Subcutaneous abdominal adipose tissue (tissue), 5 donors: ENCODE results near the gene HGS.
"Not testable (repeated sequence)": the region's sequence is repeated elsewhere in the genome, so short reads cannot be mapped to it uniquely, and the experiment has no call there.

ENCODE experiments used
- H3K27ac ChIP-seq: one replicate; pipeline ENCODE4 v1.7.0; 2013; ENCODE audit warnings: low read depth, mild to moderate bottlenecking, inconsistent platforms, low read length, moderate library complexity
- H3K27me3 ChIP-seq, 5 donors: one replicate each; pipeline ENCODE4 v1.7.0; 2013; ENCODE audit warnings: low read length in 5 of 5, inconsistent platforms in 1 of 5; ENCODE audit not compliant: control insufficient read depth in 5 of 5, insufficient read depth in 4 of 5
- H3K36me3 ChIP-seq, 5 donors: one replicate each; pipeline ENCODE4 v1.7.0; 2013; ENCODE audit warnings: low read length in 5 of 5; ENCODE audit not compliant: control insufficient read depth in 5 of 5, insufficient read depth in 5 of 5
- H3K4me1 ChIP-seq, 5 donors: one replicate each; pipeline ENCODE4 v1.7.0; 2013; ENCODE audit warnings: low read length in 5 of 5, mild to moderate bottlenecking in 3 of 5, moderate library complexity in 1 of 5; ENCODE audit not compliant: control insufficient read depth in 5 of 5, insufficient read depth in 5 of 5
- H3K4me3 ChIP-seq, 5 donors: one replicate each; pipeline ENCODE4 v1.7.0; 2013; ENCODE audit warnings: low read length in 5 of 5, low read depth in 1 of 5
- H3K9ac ChIP-seq, 5 donors: one replicate each; pipeline ENCODE4 v1.7.0; 2013; ENCODE audit warnings: low read length in 5 of 5, mild to moderate bottlenecking in 4 of 5, moderate library complexity in 3 of 5
- H3K9me3 ChIP-seq, 5 donors: one replicate each; pipeline ENCODE4 v1.7.0; 2013; ENCODE audit warnings: low read length in 5 of 5; ENCODE audit not compliant: control insufficient read depth in 5 of 5
- donor health status: healthy.
- donor health status: healthy.
- donor health status: healthy.
- donor health status: healthy.
- donor health status: healthy.

The HGS gene

GRCh38 chr17:81727324-81728031, 43.7 kb downstream of the HGS start:
- Histone ChIP-seq H3K9ac (no peak overlapping the region), H3K4me1 (peaks cover 2 to 26% (median 17%) of the 10 kb centered on the region in 5 donors), H3K4me3 (no peak overlapping the region), H3K36me3 (no peaks in the 10 kb centered on the region), H3K27ac (no peak overlapping the region), H3K27me3 (peaks cover 0 to 4% (median 0%) of the 10 kb centered on the region in 5 donors), H3K9me3 (no peaks in the 10 kb centered on the region)

GRCh38 chr17:81733507-81734404, 49.9 kb downstream of the HGS start:
- Histone ChIP-seq H3K4me3 (no peak overlapping the region), H3K9ac (no peak overlapping the region), H3K27me3 (peaks cover 4 to 16% (median 11%) of the 10 kb centered on the region in 5 donors), H3K9me3 (no peaks in the 10 kb centered on the region), H3K4me1 (peaks cover 0 to 26% (median 14%) of the 10 kb centered on the region in 5 donors), H3K36me3 (no peaks in the 10 kb centered on the region), H3K27ac (no peak overlapping the region)

GRCh38 chr17:81734405-81735263, 50.8 kb downstream of the HGS start:
- Histone ChIP-seq H3K4me3 (no peak overlapping the region), H3K4me1 (peaks cover 0 to 26% (median 14%) of the 10 kb centered on the region in 5 donors), H3K36me3 (no peaks in the 10 kb centered on the region), H3K9ac (no peak overlapping the region), H3K9me3 (no peaks in the 10 kb centered on the region), H3K27me3 (peaks cover 4 to 16% (median 11%) of the 10 kb centered on the region in 5 donors), H3K27ac (no peak overlapping the region)

- Histone ChIP-seq H3K4me3 (peak overlapping the region in 3 of 5 donors; percentile 23 to 55 (median 34)), H3K4me1 (peaks cover 0 to 28% (median 14%) of the 10 kb centered on the region in 5 donors), H3K27me3 (peaks cover 4 to 16% (median 11%) of the 10 kb centered on the region in 5 donors), H3K9ac (peak overlapping the region in 1 of 5 donors; percentile 46), H3K9me3 (no peaks in the 10 kb centered on the region), H3K27ac (no peak overlapping the region), H3K36me3 (no peaks in the 10 kb centered on the region)
Measured at GRCh38 chr17:81735264-81736102, 51.7 kb downstream of the HGS start.

GRCh38 chr17:81737947-81738800, 54.4 kb downstream of the HGS start:
- Histone ChIP-seq H3K4me3 (no peak overlapping the region), H3K4me1 (peaks cover 0 to 28% (median 15%) of the 10 kb centered on the region in 5 donors), H3K36me3 (no peaks in the 10 kb centered on the region), H3K9me3 (no peaks in the 10 kb centered on the region), H3K27me3 (peaks cover 10 to 26% (median 12%) of the 10 kb centered on the region in 5 donors), H3K9ac (no peak overlapping the region), H3K27ac (no peak overlapping the region)

- peaks cover 10 to 23% (median 12%) of the 10 kb centered on the region in 5 donors for H3K27me3 ChIP-seq
- no peak overlapping the region for H3K27ac ChIP-seq
- no peak overlapping the region for H3K9ac ChIP-seq
- peaks cover 0 to 23% (median 15%) of the 10 kb centered on the region in 5 donors for H3K4me1 ChIP-seq
- H3K9me3 ChIP-seq: no peaks in the 10 kb centered on the region
- no peaks in the 10 kb centered on the region for H3K36me3 ChIP-seq
- H3K4me3 ChIP-seq: no peak overlapping the region
Measured at GRCh38 chr17:81738801-81739393, 55.1 kb downstream of the HGS start.

GRCh38 chr17:81739593-81739992, 55.8 kb downstream of the HGS start:
- Histone ChIP-seq H3K27me3 (peaks cover 10 to 23% (median 12%) of the 10 kb centered on the region in 5 donors), H3K4me1 (peaks cover 0 to 22% (median 13%) of the 10 kb centered on the region in 5 donors)
- not testable (repeated sequence) for H3K27ac ChIP-seq, H3K9ac ChIP-seq, H3K9me3 ChIP-seq, H3K36me3 ChIP-seq, H3K4me3 ChIP-seq

- Histone ChIP-seq H3K9me3 (no peaks in the 10 kb centered on the region), H3K27me3 (peaks cover 7 to 20% (median 9%) of the 10 kb centered on the region in 5 donors), H3K36me3 (no peaks in the 10 kb centered on the region), H3K4me3 (no peak overlapping the region), H3K4me1 (peaks cover 0 to 18% (median 9%) of the 10 kb centered on the region in 5 donors), H3K9ac (no peak overlapping the region), H3K27ac (no peak overlapping the region)
Measured at GRCh38 chr17:81740395-81740961, 56.7 kb downstream of the HGS start.
